ENCODE results near the gene ATG9B.
"Not testable (repeated sequence)": the region's sequence is repeated elsewhere in the genome, so short reads cannot be mapped to it uniquely, and the experiment has no call there.

Gene ATG9B

DNA sequence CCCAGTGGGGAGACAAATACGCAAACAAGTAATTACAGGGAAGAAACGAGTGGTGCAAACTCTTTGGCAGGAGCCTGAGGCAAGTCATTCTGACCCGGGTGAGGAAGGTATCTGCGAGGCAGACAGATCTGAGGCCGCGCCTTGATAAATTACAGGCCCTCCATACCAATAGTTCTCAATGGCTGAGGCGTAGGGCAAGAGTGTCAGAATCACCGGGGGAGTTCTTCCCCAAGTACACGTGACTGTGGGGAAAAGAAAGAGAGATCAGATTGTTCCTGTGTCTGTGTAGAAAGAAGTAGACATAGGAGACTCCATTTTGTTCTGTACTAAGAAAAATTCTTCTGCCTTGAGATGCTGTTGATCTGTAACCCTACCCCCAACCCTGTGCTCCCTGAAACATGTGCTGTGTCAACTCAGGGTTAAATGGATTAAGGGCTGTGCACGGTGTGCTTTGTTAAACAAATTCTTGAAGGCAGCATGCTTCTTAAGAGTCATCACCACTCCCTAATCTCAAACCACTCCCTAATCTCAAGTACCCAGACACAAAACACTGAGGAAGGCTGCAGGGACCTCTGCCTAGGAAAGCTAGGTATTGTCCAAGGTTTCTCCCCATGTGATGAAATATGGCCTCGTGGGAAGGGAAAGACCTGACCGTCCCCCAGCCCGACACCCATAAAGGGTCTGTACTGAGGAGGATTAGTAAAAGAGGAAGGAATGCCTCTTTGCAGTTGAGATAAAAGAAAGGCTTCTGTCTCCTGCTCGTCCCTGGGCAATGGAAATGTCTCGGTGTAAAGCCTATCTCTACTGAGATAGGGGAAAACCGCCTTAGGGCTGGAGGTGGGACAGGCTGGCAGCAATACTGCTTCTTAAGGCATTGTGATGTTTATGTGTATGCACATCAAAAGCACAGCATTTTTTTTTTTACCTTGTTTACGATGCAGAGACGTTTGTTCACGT lies 2.8 kb upstream of the ATG9B start:
- H3K27ac ChIP-seq (ENCODE audit: insufficient read depth in 1 of 2, low read depth in 1 of 2, low read length in 2 of 2, poor library complexity in 1 of 2, severe bottlenecking in 2 of 2), result peak overlapping the region in 1 of 2 experiments; percentile 89
- not testable (repeated sequence) for H3K9me3 ChIP-seq (ENCODE audit: control extremely low read depth in 1 of 5, control insufficient read depth in 4 of 5, insufficient read depth in 2 of 5, low read depth in 1 of 5, low read length in 4 of 5); H3K36me3 ChIP-seq (ENCODE audit: control insufficient read depth in 4 of 4, insufficient read depth in 4 of 4, low read length in 3 of 4); H3K27me3 ChIP-seq (replicated peaks in 2 of 5; ENCODE audit: control insufficient read depth in 4 of 5, insufficient read depth in 5 of 5, low read length in 4 of 5)
- DNase-seq, result peak in 1 of 3 donors; percentile 63
- H3K4me1 ChIP-seq (ENCODE audit: control extremely low read depth in 1 of 4, control insufficient read depth in 4 of 4, insufficient read depth in 4 of 4, low read length in 3 of 4), result peaks cover 7 to 18% (median 14%) of the 10 kb centered on the region in 4 experiments
- ChIA-PET POLR2A (interaction anchor here (1.2 to 1.5 kb wide), 2 partner anchors 9 to 12 kb away, joined by 4 to 7 read pairs; no protein-coding TSS in a partner anchor), CTCF (interaction anchor here (1.2 to 6.9 kb wide), 5 partner anchors 9 to 84 kb away, joined by 3 to 61 read pairs (median 8); no protein-coding TSS in a partner anchor)
- WGBS (ENCODE audit: insufficient coverage), result 54% methylated on average over 11 of the region's 19 CpGs
- peak overlapping the region in 5 of 7 experiments; percentile 72 to 90 (median 87) for H3K4me3 ChIP-seq (ENCODE audit: control insufficient read depth in 1 of 7, extremely low read depth in 1 of 7, insufficient read depth in 4 of 7, low read depth in 2 of 7, low read length in 6 of 7)

DNA sequence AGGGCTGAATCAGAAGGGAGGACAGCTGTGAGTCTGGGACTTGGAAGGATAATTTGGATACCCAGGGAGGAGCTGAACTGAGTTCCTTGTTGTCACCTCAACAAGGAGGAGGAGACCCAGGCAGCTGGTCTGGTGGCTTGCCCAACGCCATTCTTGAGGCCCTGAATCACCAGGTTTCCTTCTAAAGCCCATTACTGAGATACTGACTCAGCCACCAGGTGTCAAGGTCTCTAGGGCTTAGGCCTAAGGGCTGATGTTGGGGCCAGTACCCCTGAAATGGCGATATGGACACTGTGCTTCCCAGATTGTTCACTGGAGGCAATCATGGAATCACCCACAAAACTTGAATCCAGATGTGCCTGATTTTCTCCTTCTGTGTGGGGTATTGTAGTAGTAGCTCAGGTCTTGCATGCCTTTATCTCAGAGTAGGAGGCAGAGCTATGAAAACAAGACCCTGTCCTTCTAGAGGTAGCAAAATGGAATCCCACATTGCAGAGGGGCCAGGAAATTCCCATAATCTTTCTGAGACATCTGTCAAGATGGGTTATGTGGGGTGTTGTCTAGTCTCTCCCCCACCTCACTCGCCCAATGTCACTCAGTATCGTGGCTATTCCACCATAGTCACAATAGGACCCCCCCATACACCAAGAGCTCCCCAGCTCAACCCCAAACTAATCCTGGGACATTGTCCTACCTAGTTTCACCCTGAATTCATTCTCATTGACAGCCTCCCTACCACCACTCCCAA lies 1.8 kb upstream of the ATG9B start:
- POLR2A ChIA-PET, result no interaction called here
- peaks cover 0 to under 1% (median 0%) of the 10 kb centered on the region in 4 experiments for H3K36me3 ChIP-seq (ENCODE audit: control insufficient read depth in 4 of 4, insufficient read depth in 4 of 4, low read length in 3 of 4)
- no peaks in the 10 kb centered on the region for H3K9me3 ChIP-seq (ENCODE audit: control extremely low read depth in 1 of 5, control insufficient read depth in 4 of 5, insufficient read depth in 2 of 5, low read depth in 1 of 5, low read length in 4 of 5)
- no peak for DNase-seq
- no peak overlapping the region for H3K4me3 ChIP-seq (ENCODE audit: control insufficient read depth in 1 of 7, extremely low read depth in 1 of 7, insufficient read depth in 4 of 7, low read depth in 2 of 7, low read length in 6 of 7)
- CTCF ChIA-PET, result interaction anchor here (1.0 to 6.9 kb wide), 4 partner anchors 8 to 47 kb away, joined by 3 to 61 read pairs (median 4); no protein-coding TSS in a partner anchor
- 95% methylated on average over 2 of the region's 4 CpGs for WGBS (ENCODE audit: insufficient coverage)
- peaks cover 7 to 18% (median 14%) of the 10 kb centered on the region in 4 experiments for H3K4me1 ChIP-seq (ENCODE audit: control extremely low read depth in 1 of 4, control insufficient read depth in 4 of 4, insufficient read depth in 4 of 4, low read length in 3 of 4)
- peaks cover 0 to 8% (median 2%) of the 10 kb centered on the region in 5 experiments for H3K27me3 ChIP-seq (replicated peaks in 2 of 5; ENCODE audit: control insufficient read depth in 4 of 5, insufficient read depth in 5 of 5, low read length in 4 of 5)
- peak overlapping the region in 1 of 2 experiments; percentile 10 for H3K27ac ChIP-seq (ENCODE audit: insufficient read depth in 1 of 2, low read depth in 1 of 2, low read length in 2 of 2, poor library complexity in 1 of 2, severe bottlenecking in 2 of 2)

DNA sequence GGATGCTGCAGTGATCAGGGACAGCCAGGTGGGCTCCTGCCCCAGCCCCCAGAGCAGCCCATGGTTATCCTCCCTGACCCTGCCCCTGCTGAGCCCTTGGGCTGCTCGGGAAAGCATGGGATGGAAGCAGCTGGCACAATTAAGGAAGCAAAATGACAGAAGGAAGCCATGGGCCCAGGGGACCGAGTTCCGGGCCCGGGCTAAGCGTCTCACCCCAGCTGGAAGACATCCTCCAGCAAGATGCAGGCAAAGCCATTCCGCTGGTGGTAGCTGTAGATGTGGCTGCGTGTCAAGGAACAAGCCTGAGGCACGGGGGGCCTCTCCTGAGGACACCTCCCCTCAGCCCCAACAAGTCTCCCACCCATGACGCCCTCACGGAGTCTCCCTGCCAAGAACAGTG lies 1.1 kb downstream of the ATG9B start:
- no peaks in the 10 kb centered on the region for H3K36me3 ChIP-seq (ENCODE audit: control insufficient read depth in 4 of 4, insufficient read depth in 4 of 4, low read length in 3 of 4)
- POLR2A ChIA-PET, result interaction anchor here (0.6 kb wide), 1 partner anchor 24 kb away, joined by 5 read pairs; no protein-coding TSS in a partner anchor
- CTCF ChIA-PET, result interaction anchor here (1.1 to 6.9 kb wide), 4 partner anchors 13 to 89 kb away, joined by 4 to 61 read pairs (median 4); no protein-coding TSS in a partner anchor
- no peaks in the 10 kb centered on the region for H3K9me3 ChIP-seq (ENCODE audit: control extremely low read depth in 1 of 5, control insufficient read depth in 4 of 5, insufficient read depth in 2 of 5, low read depth in 1 of 5, low read length in 4 of 5)
- no peak overlapping the region for H3K4me3 ChIP-seq (ENCODE audit: control insufficient read depth in 1 of 7, extremely low read depth in 1 of 7, insufficient read depth in 4 of 7, low read depth in 2 of 7, low read length in 6 of 7)
- H3K27me3 ChIP-seq (replicated peaks in 2 of 5; ENCODE audit: control insufficient read depth in 4 of 5, insufficient read depth in 5 of 5, low read length in 4 of 5), result peaks cover 5 to 34% (median 15%) of the 10 kb centered on the region in 5 experiments
- peaks cover 0 to 23% (median 19%) of the 10 kb centered on the region in 4 experiments for H3K4me1 ChIP-seq (ENCODE audit: control extremely low read depth in 1 of 4, control insufficient read depth in 4 of 4, insufficient read depth in 4 of 4, low read length in 3 of 4)
- no peak for DNase-seq
- no peak overlapping the region for H3K27ac ChIP-seq (ENCODE audit: insufficient read depth in 1 of 2, low read depth in 1 of 2, low read length in 2 of 2, poor library complexity in 1 of 2, severe bottlenecking in 2 of 2)
- WGBS (ENCODE audit: insufficient coverage), result 93% methylated on average over 10 of the region's 10 CpGs

- CTCF ChIA-PET, result interaction anchor here (0.6 to 6.9 kb wide), 10 partner anchors 10 to 321 kb away, joined by 3 to 61 read pairs (median 12); partner anchors contain the start of gene NUB1
- POLR2A ChIA-PET, result no interaction called here
- Histone ChIP-seq H3K27ac (ENCODE audit: insufficient read depth in 1 of 2, low read depth in 1 of 2, low read length in 2 of 2, poor library complexity in 1 of 2, severe bottlenecking in 2 of 2) (no peak overlapping the region), H3K36me3 (ENCODE audit: control insufficient read depth in 4 of 4, insufficient read depth in 4 of 4, low read length in 3 of 4) (no peaks in the 10 kb centered on the region), H3K9me3 (ENCODE audit: control extremely low read depth in 1 of 5, control insufficient read depth in 4 of 5, insufficient read depth in 2 of 5, low read depth in 1 of 5, low read length in 4 of 5) (no peaks in the 10 kb centered on the region), H3K4me3 (ENCODE audit: control insufficient read depth in 1 of 7, extremely low read depth in 1 of 7, insufficient read depth in 4 of 7, low read depth in 2 of 7, low read length in 6 of 7) (no peak overlapping the region), H3K4me1 (ENCODE audit: control extremely low read depth in 1 of 4, control insufficient read depth in 4 of 4, insufficient read depth in 4 of 4, low read length in 3 of 4) (peaks cover 0 to 23% (median 18%) of the 10 kb centered on the region in 4 experiments), H3K27me3 (replicated peaks in 2 of 5; ENCODE audit: control insufficient read depth in 4 of 5, insufficient read depth in 5 of 5, low read length in 4 of 5) (peaks cover 5 to 34% (median 13%) of the 10 kb centered on the region in 5 experiments)
- DNase-seq, result no peak
- no CpG with 5 or more reads among the region's 7 CpGs for WGBS (ENCODE audit: insufficient coverage)
Measured at GRCh38 chr7:151020231-151020630, 4.1 kb downstream of the ATG9B start.

DNA sequence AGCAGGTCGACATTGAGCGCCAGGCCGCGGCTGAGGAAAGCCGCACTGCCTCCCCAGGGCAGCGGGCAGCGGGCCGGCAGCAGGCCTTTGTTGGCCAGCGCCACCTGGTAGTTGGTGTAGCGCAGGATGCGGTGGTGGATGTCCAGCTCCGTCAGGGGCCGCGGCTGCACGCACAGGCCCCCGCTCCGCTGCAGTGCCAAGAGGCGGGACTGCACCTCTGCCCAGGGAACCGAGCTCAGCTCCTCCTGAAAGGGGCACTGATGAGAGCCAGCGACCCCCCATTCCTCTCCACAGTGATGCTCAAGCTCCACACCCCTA lies 5.2 kb downstream of the ATG9B start:
- ChIA-PET POLR2A (no interaction called here), CTCF (interaction anchor here (0.9 to 5.5 kb wide), 22 partner anchors 10 to 231 kb away, joined by 3 to 39 read pairs (median 6); partner anchors contain the start of genes ABCB8 and NOS3)
- Histone ChIP-seq H3K27me3 (replicated peaks in 2 of 5; ENCODE audit: control insufficient read depth in 4 of 5, insufficient read depth in 5 of 5, low read length in 4 of 5) (peaks cover 5 to 35% (median 13%) of the 10 kb centered on the region in 5 experiments), H3K9me3 (ENCODE audit: control extremely low read depth in 1 of 5, control insufficient read depth in 4 of 5, insufficient read depth in 2 of 5, low read depth in 1 of 5, low read length in 4 of 5) (no peaks in the 10 kb centered on the region), H3K36me3 (ENCODE audit: control insufficient read depth in 4 of 4, insufficient read depth in 4 of 4, low read length in 3 of 4) (no peaks in the 10 kb centered on the region), H3K27ac (ENCODE audit: insufficient read depth in 1 of 2, low read depth in 1 of 2, low read length in 2 of 2, poor library complexity in 1 of 2, severe bottlenecking in 2 of 2) (no peak overlapping the region), H3K4me1 (ENCODE audit: control extremely low read depth in 1 of 4, control insufficient read depth in 4 of 4, insufficient read depth in 4 of 4, low read length in 3 of 4) (peaks cover 0 to 31% (median 22%) of the 10 kb centered on the region in 4 experiments), H3K4me3 (ENCODE audit: control insufficient read depth in 1 of 7, extremely low read depth in 1 of 7, insufficient read depth in 4 of 7, low read depth in 2 of 7, low read length in 6 of 7) (peak overlapping the region in 6 of 7 experiments; percentile 23 to 66 (median 47))
- DNase-seq, result no peak
- 21% methylated on average over 13 of the region's 20 CpGs for WGBS (ENCODE audit: insufficient coverage)

DNA sequence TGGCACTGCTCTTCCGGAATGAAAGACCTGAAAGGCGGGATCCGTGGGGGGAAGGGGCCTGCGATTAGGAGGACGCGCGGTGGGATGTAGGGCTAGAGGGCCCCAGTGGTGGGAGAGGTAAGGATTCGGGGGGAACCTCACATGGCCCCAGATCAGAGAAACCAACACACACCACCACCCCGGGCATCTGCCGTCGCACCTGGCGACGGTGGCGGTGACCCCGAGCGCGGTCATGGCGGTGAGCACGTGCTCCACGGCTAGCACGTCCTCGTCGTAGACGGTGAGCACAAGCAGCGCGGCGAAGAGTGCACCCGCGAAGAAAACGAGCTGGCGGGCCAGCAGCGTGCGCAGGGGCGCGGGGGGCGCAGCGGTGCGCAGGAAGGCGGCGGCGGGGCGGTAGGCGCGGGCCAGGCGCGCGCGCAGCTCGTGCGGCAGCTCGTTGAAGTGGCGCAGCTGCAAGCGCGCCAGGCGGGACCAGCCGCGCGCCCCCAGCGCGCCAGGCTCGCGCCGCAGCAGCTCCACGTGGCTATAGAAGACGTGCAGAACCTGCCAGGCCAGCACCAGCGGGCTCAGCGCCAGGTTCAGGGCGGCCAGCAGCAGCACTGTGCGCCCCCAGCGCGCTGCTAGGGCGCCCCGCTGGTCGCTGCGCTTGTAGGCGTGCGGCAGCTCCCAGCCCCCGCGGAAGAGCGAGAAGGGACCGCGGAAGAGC lies 5.7 kb downstream of the ATG9B start:
- Histone ChIP-seq H3K4me3 (ENCODE audit: control insufficient read depth in 1 of 7, extremely low read depth in 1 of 7, insufficient read depth in 4 of 7, low read depth in 2 of 7, low read length in 6 of 7) (peak overlapping the region; percentile 20 to 66 (median 38)), H3K9me3 (ENCODE audit: control extremely low read depth in 1 of 5, control insufficient read depth in 4 of 5, insufficient read depth in 2 of 5, low read depth in 1 of 5, low read length in 4 of 5) (no peaks in the 10 kb centered on the region), H3K27me3 (replicated peaks in 2 of 5; ENCODE audit: control insufficient read depth in 4 of 5, insufficient read depth in 5 of 5, low read length in 4 of 5) (peaks cover 5 to 39% (median 13%) of the 10 kb centered on the region in 5 experiments), H3K4me1 (ENCODE audit: control extremely low read depth in 1 of 4, control insufficient read depth in 4 of 4, insufficient read depth in 4 of 4, low read length in 3 of 4) (peaks cover 0 to 36% (median 27%) of the 10 kb centered on the region in 4 experiments), H3K27ac (ENCODE audit: insufficient read depth in 1 of 2, low read depth in 1 of 2, low read length in 2 of 2, poor library complexity in 1 of 2, severe bottlenecking in 2 of 2) (no peak overlapping the region), H3K36me3 (ENCODE audit: control insufficient read depth in 4 of 4, insufficient read depth in 4 of 4, low read length in 3 of 4) (no peaks in the 10 kb centered on the region)
- DNase-seq, result peak in 2 of 3 donors; percentile 57 to 68
- ChIA-PET CTCF (interaction anchor here (0.7 to 5.5 kb wide), 32 partner anchors 8 to 230 kb away, joined by 3 to 39 read pairs (median 5); partner anchors contain the start of genes ABCB8 and NOS3), POLR2A (interaction anchor here (1.8 kb wide), 1 partner anchor 10 kb away, joined by 4 read pairs; the partner anchor contains the start of gene ABCB8)
- under 1% methylated on average over 78 of the region's 82 CpGs for WGBS (ENCODE audit: insufficient coverage)
